Stomach smooth muscle (tissue), 2 donors: Measurements from ENCODE around the gene SPTBN1.
A peak's percentile ranks its signal among the peaks of the same experiment; 100 is the strongest.

ENCODE experiments used
- H3K27ac ChIP-seq: one replicate; pipeline ENCODE4 v1.7.0; 2013; ENCODE audit warnings: mild to moderate bottlenecking, low read length, inconsistent platforms
- H3K27me3 ChIP-seq, 2 donors: one replicate each; pipeline ENCODE4 v1.7.0; 2013; ENCODE audit warnings: low read length in 2 of 2; ENCODE audit not compliant: insufficient read depth in 2 of 2, control insufficient read depth in 1 of 2
- H3K36me3 ChIP-seq, 2 donors: one replicate each; pipeline ENCODE4 v1.7.0; 2013; ENCODE audit warnings: low read length in 2 of 2; ENCODE audit not compliant: control insufficient read depth in 2 of 2, insufficient read depth in 2 of 2
- H3K4me1 ChIP-seq: one replicate; pipeline ENCODE4 v1.7.0; 2013; ENCODE audit warnings: low read length; ENCODE audit not compliant: control insufficient read depth, insufficient read depth
- H3K4me3 ChIP-seq, 2 donors: one replicate each; pipeline ENCODE4 v1.7.0; 2013; ENCODE audit warnings: low read length in 2 of 2
- H3K9ac ChIP-seq, 2 donors: one replicate each; pipeline ENCODE4 v1.7.0; 2013; ENCODE audit warnings: low read length in 2 of 2, mild to moderate bottlenecking in 1 of 2
- H3K9me3 ChIP-seq, 2 donors: one replicate each; pipeline ENCODE4 v1.7.0; 2013; ENCODE audit warnings: low read length in 2 of 2; ENCODE audit not compliant: control insufficient read depth in 2 of 2
- donor health status: healthy.
- donor health status: Pancreatic carcinoma.

The SPTBN1 gene

DNA sequence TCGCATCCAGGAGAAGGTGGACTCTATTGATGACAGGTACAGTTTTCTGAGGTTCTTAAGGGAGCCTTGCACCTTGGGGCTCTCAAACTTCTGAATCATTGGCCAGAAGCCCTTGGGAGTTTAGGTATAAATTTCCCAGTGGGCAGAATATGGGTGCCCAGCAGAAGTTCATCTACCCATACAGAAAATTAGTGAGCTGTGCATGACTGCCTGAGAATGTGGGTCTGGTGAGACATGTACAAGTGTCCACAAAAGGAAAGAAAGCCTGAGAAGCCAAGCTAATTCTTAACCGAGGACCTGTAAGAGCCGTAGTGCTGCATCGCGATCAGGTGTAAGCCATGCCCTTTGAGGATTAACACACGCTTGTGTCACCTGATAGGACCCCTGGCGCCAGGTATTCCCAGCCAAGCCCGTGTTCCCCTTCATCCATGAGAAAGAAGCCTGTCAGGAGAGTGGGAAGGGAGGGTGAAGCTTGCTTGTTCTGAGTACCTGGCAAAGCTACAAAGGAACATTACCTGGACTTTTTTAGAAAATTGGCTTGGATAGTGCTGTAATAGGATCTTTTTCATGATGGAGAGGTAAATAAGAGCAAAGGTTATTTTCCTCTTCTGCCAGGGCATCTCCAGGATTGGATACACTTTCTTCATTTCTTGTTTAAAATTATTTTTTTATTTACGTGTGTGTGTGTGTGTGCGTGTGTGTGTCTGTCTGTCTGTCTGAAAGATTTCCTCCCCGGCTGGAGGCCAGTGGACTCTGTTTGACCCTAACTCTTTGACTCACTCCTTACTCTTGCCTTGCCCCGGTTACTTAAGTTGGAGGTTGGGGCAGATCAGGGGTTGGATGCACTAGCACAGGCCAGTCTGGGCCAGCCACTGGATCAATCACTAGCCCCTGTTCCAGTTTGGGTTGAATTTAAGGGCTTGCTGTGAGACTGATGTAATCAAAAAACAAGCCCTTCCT is 176.9 kb downstream of the SPTBN1 start:
- no peaks in the 10 kb centered on the region for H3K27me3 ChIP-seq
- no peak overlapping the region for H3K9ac ChIP-seq
- peaks cover 45% of the 10 kb centered on the region for H3K4me1 ChIP-seq
- no peak overlapping the region for H3K4me3 ChIP-seq
- no peaks in the 10 kb centered on the region for H3K9me3 ChIP-seq
- no peak overlapping the region for H3K27ac ChIP-seq
- H3K36me3 ChIP-seq = peaks cover 44 to 51% of the 10 kb centered on the region in 2 donors

GRCh38 chr2:54634021-54634420 is 177.9 kb downstream of the SPTBN1 start:
- Histone ChIP-seq H3K9ac (no peak overlapping the region), H3K4me1 (peaks cover 55% of the 10 kb centered on the region), H3K4me3 (no peak overlapping the region), H3K36me3 (peaks cover 38 to 41% of the 10 kb centered on the region in 2 donors), H3K27ac (peak overlapping the region; percentile 80), H3K27me3 (no peaks in the 10 kb centered on the region), H3K9me3 (no peaks in the 10 kb centered on the region)

GRCh38 chr2:54634564-54635511 is 178.7 kb downstream of the SPTBN1 start:
- Histone ChIP-seq H3K27me3 (no peaks in the 10 kb centered on the region), H3K9me3 (no peaks in the 10 kb centered on the region), H3K4me1 (peaks cover 56% of the 10 kb centered on the region), H3K4me3 (peak overlapping the region; percentile 59 to 64), H3K9ac (peak overlapping the region; percentile 25 to 42), H3K36me3 (peaks cover 30 to 33% of the 10 kb centered on the region in 2 donors), H3K27ac (peak overlapping the region; percentile 80)

GRCh38 chr2:54635554-54636152 is 179.5 kb downstream of the SPTBN1 start:
- Histone ChIP-seq H3K27ac (peak overlapping the region; percentile 80), H3K4me1 (peaks cover 57% of the 10 kb centered on the region), H3K36me3 (peaks cover 22 to 30% of the 10 kb centered on the region in 2 donors), H3K27me3 (no peaks in the 10 kb centered on the region), H3K9ac (peak overlapping the region in 1 of 2 donors; percentile 25), H3K9me3 (no peaks in the 10 kb centered on the region), H3K4me3 (peak overlapping the region; percentile 59 to 64)

DNA sequence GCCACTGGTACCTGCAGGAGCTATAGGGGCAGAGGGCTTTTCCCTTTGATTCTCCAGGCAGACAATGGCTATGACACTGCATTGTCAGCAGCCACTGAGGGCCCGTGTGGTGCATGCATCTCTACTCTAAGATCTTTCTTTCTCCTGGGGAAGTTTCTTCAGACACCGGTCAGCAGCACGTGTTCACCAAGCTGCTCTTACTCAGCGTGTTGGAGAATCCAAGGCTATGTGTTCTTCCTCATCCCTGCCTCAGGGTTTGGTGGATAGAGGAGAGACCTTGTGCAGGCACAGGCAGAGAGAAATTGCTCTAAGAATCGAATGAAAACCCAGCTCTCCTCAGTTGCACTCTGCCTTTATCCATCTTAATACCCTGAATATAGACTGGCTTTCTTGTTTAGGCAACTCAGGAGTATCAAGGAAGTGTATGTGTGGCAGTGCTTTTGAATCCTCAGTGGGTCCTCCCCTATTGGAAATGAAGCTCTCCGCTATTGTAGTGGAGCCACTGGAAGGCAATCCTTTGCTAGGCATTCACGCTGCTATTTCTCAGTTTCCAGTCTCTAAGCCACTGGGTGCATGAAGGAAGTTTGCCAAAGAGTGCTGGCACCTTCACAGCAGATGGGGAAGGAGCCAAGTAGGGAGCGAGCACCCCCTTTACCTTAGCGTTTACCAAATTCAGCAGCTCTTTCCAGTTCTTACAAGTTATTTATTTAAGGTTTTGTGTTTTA is 180.4 kb downstream of the SPTBN1 start:
- H3K4me1 ChIP-seq = peaks cover 53% of the 10 kb centered on the region

GRCh38 chr2:54638103-54638502 is 182.0 kb downstream of the SPTBN1 start:
- H3K4me3 ChIP-seq = no peak overlapping the region
- peaks cover 50% of the 10 kb centered on the region for H3K4me1 ChIP-seq
- no peak overlapping the region for H3K9ac ChIP-seq
- H3K9me3 ChIP-seq = no peaks in the 10 kb centered on the region
- no peaks in the 10 kb centered on the region for H3K27me3 ChIP-seq
- H3K36me3 ChIP-seq = peaks cover 8 to 14% of the 10 kb centered on the region in 2 donors
- H3K27ac ChIP-seq = peak overlapping the region; percentile 50

More for the DNA sequence above, 180.4 kb downstream of the SPTBN1 start:
- H3K27ac ChIP-seq = peak overlapping the region; percentile 7
- H3K27me3 ChIP-seq = no peaks in the 10 kb centered on the region
- H3K9me3 ChIP-seq = no peaks in the 10 kb centered on the region
- no peak overlapping the region for H3K9ac ChIP-seq
- H3K4me3 ChIP-seq = peak overlapping the region in 1 of 2 donors; percentile 23
- H3K36me3 ChIP-seq = peaks cover 13 to 21% of the 10 kb centered on the region in 2 donors

DNA sequence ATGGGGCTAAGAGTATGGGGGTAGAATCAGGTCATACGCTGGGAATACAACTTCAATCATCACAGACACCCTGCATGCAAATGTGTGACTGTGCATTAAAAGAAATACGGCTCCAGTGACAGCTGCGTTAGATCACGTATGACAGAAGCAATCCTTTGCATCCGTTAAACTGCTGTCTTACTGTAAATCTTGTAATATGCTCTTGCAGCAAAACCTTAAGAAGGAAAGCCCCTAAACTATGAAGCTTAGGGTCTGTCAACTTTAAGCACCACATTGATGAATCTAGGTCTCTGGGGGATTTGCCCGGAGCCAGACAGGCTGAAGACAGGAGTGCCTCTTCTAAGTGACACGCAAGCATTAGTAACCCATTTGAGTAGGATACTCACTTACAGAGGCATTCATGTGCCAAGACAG is 182.7 kb downstream of the SPTBN1 start:
- Histone ChIP-seq H3K36me3 (peaks cover 7 to 14% of the 10 kb centered on the region in 2 donors), H3K27ac (peak overlapping the region; percentile 50), H3K9me3 (no peaks in the 10 kb centered on the region), H3K4me1 (peaks cover 46% of the 10 kb centered on the region), H3K9ac (no peak overlapping the region), H3K27me3 (no peaks in the 10 kb centered on the region), H3K4me3 (no peak overlapping the region)

GRCh38 chr2:54639609-54640008 is 183.5 kb downstream of the SPTBN1 start:
- no peak overlapping the region for H3K4me3 ChIP-seq
- H3K27me3 ChIP-seq = no peaks in the 10 kb centered on the region
- peak overlapping the region; percentile 37 for H3K27ac ChIP-seq
- H3K4me1 ChIP-seq = peaks cover 39% of the 10 kb centered on the region
- H3K36me3 ChIP-seq = peaks cover 14 to 20% of the 10 kb centered on the region in 2 donors
- no peak overlapping the region for H3K9ac ChIP-seq
- no peaks in the 10 kb centered on the region for H3K9me3 ChIP-seq

- H3K4me3 ChIP-seq = no peak overlapping the region
- no peaks in the 10 kb centered on the region for H3K27me3 ChIP-seq
- H3K9ac ChIP-seq = no peak overlapping the region
- H3K36me3 ChIP-seq = peaks cover 24 to 30% of the 10 kb centered on the region in 2 donors
- no peaks in the 10 kb centered on the region for H3K9me3 ChIP-seq
- H3K27ac ChIP-seq = no peak overlapping the region
- H3K4me1 ChIP-seq = peaks cover 34% of the 10 kb centered on the region
These were observed 184.9 kb downstream of the SPTBN1 start for GRCh38 chr2:54640834-54641540.
